ENCODE measurements around the gene GAPVD1. TPM values are rescaled to one million over a fixed set of nuclear protein-coding genes. Genes with fewer than 3 reads are reported as not detected.
A peak's percentile ranks its signal among the peaks of the same experiment; 100 is the strongest.

GAPVD1 gene
- total RNA-seq, 1 experiment from 2014 or later = 66.2 TPM

- Histone ChIP-seq H3K4me3 (ENCODE audit: low read depth, low read length) (no peak overlapping the region), H3K4me1 (peaks cover 14% of the 10 kb centered on the region), H3K9me3 (no peaks in the 10 kb centered on the region), H3K36me3 (ENCODE audit: control insufficient read depth, insufficient read depth, low read length) (no peaks in the 10 kb centered on the region; the same call in 1 of the 2 replicates), H3K27me3 (replicated peaks; ENCODE audit: control insufficient read depth, insufficient read depth, low read length) (no peaks in the 10 kb centered on the region)
- H3K27ac Mint-ChIP-seq (ENCODE audit: unreplicated experiment) = peak overlapping the region; percentile 75
- peaks cover 16% of the 10 kb centered on the region for H3K4me1 Mint-ChIP-seq (ENCODE audit: low read depth, unreplicated experiment)
- no peak overlapping the region for H3K4me3 Mint-ChIP-seq (ENCODE audit: unreplicated experiment)
- no TSS peak for BruUV-seq (replicated peaks)
- no peak for DNase-seq
- peaks cover 37% of the 10 kb centered on the region for H3K36me3 Mint-ChIP-seq (ENCODE audit: insufficient read depth, unreplicated experiment)
- H3K9me3 Mint-ChIP-seq (ENCODE audit: unreplicated experiment) = no peaks in the 10 kb centered on the region
- H3K27me3 Mint-ChIP-seq (ENCODE audit: insufficient read depth, unreplicated experiment) = no peaks in the 10 kb centered on the region
- POLR2A ChIA-PET = no interaction called here
- no peak for TF ChIP-seq CTCF (IDR thresholded peaks at IDR 0.05; ENCODE audit: insufficient read depth in 1 of 2, low read depth in 1 of 2, low read length in 1 of 2, severe bottlenecking in 1 of 2, unreplicated experiment in 1 of 2)
- intact Hi-C loops (cut with micrococcal nuclease; ENCODE audit: unreplicated experiment) = loop anchor here (1.0 to 10.0 kb wide), 2 partner anchors 28 to 379 kb away; partner anchors contain the start of genes ARPC5L and RPL35
- CTCF ChIA-PET = no interaction called here
Observed at GRCh38 chr9:125243792-125244260, 17.8 kb upstream of the GAPVD1 start.

- Histone ChIP-seq H3K36me3 (ENCODE audit: control insufficient read depth, insufficient read depth, low read length) (no peaks in the 10 kb centered on the region), H3K9me3 (no peaks in the 10 kb centered on the region), H3K4me3 (ENCODE audit: low read depth, low read length) (no peak overlapping the region), H3K4me1 (peaks cover 10% of the 10 kb centered on the region), H3K27me3 (replicated peaks; ENCODE audit: control insufficient read depth, insufficient read depth, low read length) (no peaks in the 10 kb centered on the region)
- POLR2A ChIA-PET = no interaction called here
- Mint-ChIP-seq H3K36me3 (ENCODE audit: insufficient read depth, unreplicated experiment) (peaks cover 12% of the 10 kb centered on the region), H3K4me1 (ENCODE audit: low read depth, unreplicated experiment) (peaks cover 11% of the 10 kb centered on the region), H3K9me3 (ENCODE audit: unreplicated experiment) (no peaks in the 10 kb centered on the region), H3K4me3 (ENCODE audit: unreplicated experiment) (no peak overlapping the region), H3K27ac (ENCODE audit: unreplicated experiment) (peak overlapping the region; percentile 34), H3K27me3 (ENCODE audit: insufficient read depth, unreplicated experiment) (no peaks in the 10 kb centered on the region)
- intact Hi-C loops (cut with micrococcal nuclease; ENCODE audit: unreplicated experiment) = loop anchor here (10.0 kb wide), 1 partner anchor 381 kb away; the partner anchor contains the start of genes ARPC5L and RPL35
- no peak for TF ChIP-seq CTCF (IDR thresholded peaks at IDR 0.05; ENCODE audit: insufficient read depth in 1 of 2, low read depth in 1 of 2, low read length in 1 of 2, severe bottlenecking in 1 of 2, unreplicated experiment in 1 of 2)
- DNase-seq = no peak
- CTCF ChIA-PET = no interaction called here
- BruUV-seq (replicated peaks) = no TSS peak
Observed at GRCh38 chr9:125246261-125246667, 15.4 kb upstream of the GAPVD1 start.

- no peaks in the 10 kb centered on the region for H3K36me3 ChIP-seq (ENCODE audit: control insufficient read depth, insufficient read depth, low read length)
- ChIA-PET CTCF (no interaction called here), POLR2A (no interaction called here)
- H3K27me3 ChIP-seq (replicated peaks; ENCODE audit: control insufficient read depth, insufficient read depth, low read length) = no peaks in the 10 kb centered on the region
- no TSS peak for BruUV-seq (replicated peaks)
- no peak overlapping the region for H3K4me3 ChIP-seq (ENCODE audit: low read depth, low read length)
- Mint-ChIP-seq H3K36me3 (ENCODE audit: insufficient read depth, unreplicated experiment) (no peaks in the 10 kb centered on the region), H3K4me1 (ENCODE audit: low read depth, unreplicated experiment) (no peaks in the 10 kb centered on the region), H3K9me3 (ENCODE audit: unreplicated experiment) (no peaks in the 10 kb centered on the region), H3K27ac (ENCODE audit: unreplicated experiment) (no peak overlapping the region), H3K4me3 (ENCODE audit: unreplicated experiment) (no peak overlapping the region), H3K27me3 (ENCODE audit: insufficient read depth, unreplicated experiment) (no peaks in the 10 kb centered on the region)
- no peak for DNase-seq
- no peak for TF ChIP-seq CTCF (IDR thresholded peaks at IDR 0.05; ENCODE audit: insufficient read depth in 1 of 2, low read depth in 1 of 2, low read length in 1 of 2, severe bottlenecking in 1 of 2, unreplicated experiment in 1 of 2)
- intact Hi-C loops (cut with micrococcal nuclease; ENCODE audit: unreplicated experiment) = no loop called here
- H3K4me1 ChIP-seq = no peaks in the 10 kb centered on the region
- no peaks in the 10 kb centered on the region for H3K9me3 ChIP-seq
Observed at GRCh38 chr9:125254231-125254630, 7.4 kb upstream of the GAPVD1 start.
